LNCAP (cell line): ENCODE results near the gene BTG1.

Experiments used
- CTCF ChIP-seq: fragments of 450-650 bp; IDR thresholded peaks from 2 replicates; pipeline ENCODE4 v1.5.1; 2017; ENCODE audit warnings: mild to moderate bottlenecking

BTG1 gene

GRCh38 chr12:92129609-92130008, 16.0 kb downstream of the BTG1 start:
- TF ChIP-seq CTCF: no peak

- no peak for TF ChIP-seq CTCF
Observed at GRCh38 chr12:92128612-92129011, 17.0 kb downstream of the BTG1 start.

GRCh38 chr12:92124689-92125029, 21.0 kb downstream of the BTG1 start:
- no peak for TF ChIP-seq CTCF

- no peak for TF ChIP-seq CTCF
Observed at GRCh38 chr12:92123780-92124688, 21.6 kb downstream of the BTG1 start.

- no peak for TF ChIP-seq CTCF
Observed at GRCh38 chr12:92122941-92123779, 22.5 kb downstream of the BTG1 start.

GRCh38 chr12:92121826-92122225, 23.8 kb downstream of the BTG1 start:
- no peak for TF ChIP-seq CTCF

- TF ChIP-seq CTCF: no peak
Observed at GRCh38 chr12:92118826-92119536, 26.7 kb downstream of the BTG1 start.
